GM12891 (cell line): ENCODE measurements around the gene HOTAIR.

Experiments used
- POLR2A ChIP-seq: IDR thresholded peaks from 2 replicates; pipeline ENCODE4 v1.6.1; 2011; ENCODE audit warnings: low read depth, low read length, control low read depth
- POLR2AphosphoS5 ChIP-seq: IDR thresholded peaks from 2 replicates; pipeline ENCODE4 v1.6.1; 2011; ENCODE audit warnings: low read depth, low read length, control low read depth
- TAF1 ChIP-seq: IDR thresholded peaks from 2 replicates; pipeline ENCODE4 v1.6.1; 2011; ENCODE audit warnings: low read depth, low read length, control low read depth

GRCh38 chr12:53940443-53941014, 34.2 kb downstream of the HOTAIR start:
- TF ChIP-seq POLR2A: no peak
- no peak for TF ChIP-seq TAF1
- no peak for TF ChIP-seq POLR2AphosphoS5
